NB4 (cell line): ENCODE measurements around the gene ANXA4.
"Not testable (repeated sequence)": the region's sequence is repeated elsewhere in the genome, so short reads cannot be mapped to it uniquely, and the experiment has no call there.

ENCODE experiments used
- DNase-seq: peaks from one replicate; pipeline ENCODE4 v3.0.0; 2010; ENCODE audit warnings: low read depth
- H3K4me3 ChIP-seq: one replicate; pipeline ENCODE4 v1.5.1; 2011; ENCODE audit warnings: mild to moderate bottlenecking, low read depth, low read length, moderate library complexity
- MYC ChIP-seq: IDR thresholded peaks from 2 replicates; pipeline ENCODE4 v1.6.1; 2011; ENCODE audit warnings: low read depth, low read length
- POLR2A ChIP-seq: IDR thresholded peaks from 2 replicates; pipeline ENCODE4 v1.6.1; 2011; ENCODE audit warnings: mild to moderate bottlenecking; ENCODE audit not compliant: insufficient read length; ENCODE audit errors: extremely low read depth
- TF ChIP-seq, protein P1 (sequence below): IDR thresholded peaks from one replicate; pipeline ENCODE4 v1.5.1; 2012; ENCODE audit warnings: low read depth, low read length
- TF ChIP-seq, protein P2 (sequence below): IDR thresholded peaks from 2 replicates; pipeline ENCODE4 v1.6.1; 2011; ENCODE audit warnings: low read depth, low read length

Gene ANXA4

DNA sequence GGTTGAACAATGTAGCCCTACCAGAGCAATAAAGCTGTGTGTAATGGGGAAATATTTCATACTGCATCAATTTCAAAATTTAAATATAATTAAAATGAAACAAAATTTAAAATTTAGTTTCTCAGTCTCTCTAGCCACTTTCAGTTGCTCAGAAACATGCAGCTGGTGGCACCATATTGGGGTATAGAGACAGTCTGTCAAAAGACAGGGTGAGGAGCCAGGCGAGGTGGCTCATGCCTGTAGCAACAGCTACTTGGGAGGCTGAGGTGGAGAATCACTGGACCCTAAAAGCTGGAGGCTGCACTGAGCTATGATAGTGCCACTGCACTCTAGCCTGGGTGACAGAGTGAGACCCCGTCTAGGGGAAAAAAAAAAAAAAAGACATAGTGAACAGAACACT is 20.1 kb downstream of the ANXA4 start:
- TF ChIP-seq, protein P1, sequence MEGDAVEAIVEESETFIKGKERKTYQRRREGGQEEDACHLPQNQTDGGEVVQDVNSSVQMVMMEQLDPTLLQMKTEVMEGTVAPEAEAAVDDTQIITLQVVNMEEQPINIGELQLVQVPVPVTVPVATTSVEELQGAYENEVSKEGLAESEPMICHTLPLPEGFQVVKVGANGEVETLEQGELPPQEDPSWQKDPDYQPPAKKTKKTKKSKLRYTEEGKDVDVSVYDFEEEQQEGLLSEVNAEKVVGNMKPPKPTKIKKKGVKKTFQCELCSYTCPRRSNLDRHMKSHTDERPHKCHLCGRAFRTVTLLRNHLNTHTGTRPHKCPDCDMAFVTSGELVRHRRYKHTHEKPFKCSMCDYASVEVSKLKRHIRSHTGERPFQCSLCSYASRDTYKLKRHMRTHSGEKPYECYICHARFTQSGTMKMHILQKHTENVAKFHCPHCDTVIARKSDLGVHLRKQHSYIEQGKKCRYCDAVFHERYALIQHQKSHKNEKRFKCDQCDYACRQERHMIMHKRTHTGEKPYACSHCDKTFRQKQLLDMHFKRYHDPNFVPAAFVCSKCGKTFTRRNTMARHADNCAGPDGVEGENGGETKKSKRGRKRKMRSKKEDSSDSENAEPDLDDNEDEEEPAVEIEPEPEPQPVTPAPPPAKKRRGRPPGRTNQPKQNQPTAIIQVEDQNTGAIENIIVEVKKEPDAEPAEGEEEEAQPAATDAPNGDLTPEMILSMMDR, result no peak
- TF ChIP-seq, protein P2, sequence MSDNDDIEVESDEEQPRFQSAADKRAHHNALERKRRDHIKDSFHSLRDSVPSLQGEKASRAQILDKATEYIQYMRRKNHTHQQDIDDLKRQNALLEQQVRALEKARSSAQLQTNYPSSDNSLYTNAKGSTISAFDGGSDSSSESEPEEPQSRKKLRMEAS, result no peak
- no peak for TF ChIP-seq MYC
- no peak for TF ChIP-seq POLR2A
- DNase-seq, result no peak

DNA sequence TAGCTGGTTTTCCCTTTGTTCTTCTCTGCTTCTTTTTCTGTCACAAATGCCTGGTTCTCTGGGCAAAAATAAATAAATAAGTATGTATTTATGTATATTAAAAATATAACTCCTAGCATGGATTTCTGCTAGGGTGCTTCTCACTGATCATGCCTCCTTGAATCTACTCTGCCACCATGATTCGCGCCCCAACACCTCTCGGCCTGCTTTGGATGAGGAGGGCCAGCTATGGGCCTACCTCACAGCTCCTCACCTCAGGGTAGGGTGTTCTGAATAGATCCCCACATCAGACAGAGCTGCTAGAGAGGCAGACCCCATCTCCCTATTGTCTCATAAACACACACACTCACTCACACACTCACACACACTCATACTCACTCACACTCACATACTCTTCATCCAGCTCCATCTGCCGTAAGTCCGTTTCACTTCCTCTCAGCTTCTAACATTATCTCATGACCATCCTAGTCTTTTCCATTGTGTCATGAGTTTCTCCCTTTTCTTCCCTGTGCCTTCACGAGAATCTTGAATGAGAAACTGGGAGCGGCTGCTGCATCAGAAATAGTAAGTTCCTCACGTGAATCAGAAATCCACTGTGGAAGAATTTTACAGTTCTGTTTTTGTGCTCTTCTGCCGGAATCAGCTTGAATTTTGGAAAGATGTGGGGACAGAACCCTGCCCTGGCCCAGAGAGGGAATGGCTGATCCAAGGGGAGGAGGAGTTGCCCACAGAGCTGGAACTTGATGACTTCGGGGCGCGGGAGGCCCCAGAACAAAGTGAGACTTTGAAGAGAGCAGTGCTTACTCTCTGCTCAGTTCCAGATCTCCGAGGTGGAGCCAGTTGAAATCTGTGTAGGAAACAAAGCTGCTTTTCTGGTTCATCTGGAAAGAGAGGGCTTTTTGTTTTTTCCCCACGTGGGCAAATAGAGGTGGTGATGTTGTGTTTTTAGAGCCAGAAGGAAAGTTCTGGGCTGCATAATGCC is 20.9 kb downstream of the ANXA4 start:
- no peak for DNase-seq
- TF ChIP-seq, protein P2, result no peak
- TF ChIP-seq MYC, result no peak
- no peak overlapping the region for H3K4me3 ChIP-seq

More for the DNA sequence above, 20.1 kb downstream of the ANXA4 start:
- no peak overlapping the region for H3K4me3 ChIP-seq

DNA sequence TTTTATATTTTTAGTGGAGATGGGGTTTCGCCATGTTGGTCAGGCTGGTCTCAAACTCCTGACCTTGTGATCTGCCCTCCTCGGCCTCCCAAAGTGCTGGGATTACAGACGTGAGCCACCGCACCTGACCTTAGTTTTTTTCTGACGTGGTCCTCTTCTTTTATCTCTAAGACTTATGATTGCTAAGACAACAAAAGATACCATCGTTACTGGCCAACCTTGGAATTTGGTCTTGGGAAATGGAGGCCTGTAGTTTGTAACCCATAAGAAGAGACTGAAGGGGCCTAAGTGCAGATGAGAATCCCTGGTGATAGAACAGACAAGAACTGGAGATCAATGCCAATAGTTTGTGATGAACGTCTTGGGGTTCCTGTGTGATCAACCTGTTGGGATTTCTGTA is 21.9 kb downstream of the ANXA4 start:
- DNase-seq, H3K4me3 ChIP-seq: not testable (repeated sequence)

DNA sequence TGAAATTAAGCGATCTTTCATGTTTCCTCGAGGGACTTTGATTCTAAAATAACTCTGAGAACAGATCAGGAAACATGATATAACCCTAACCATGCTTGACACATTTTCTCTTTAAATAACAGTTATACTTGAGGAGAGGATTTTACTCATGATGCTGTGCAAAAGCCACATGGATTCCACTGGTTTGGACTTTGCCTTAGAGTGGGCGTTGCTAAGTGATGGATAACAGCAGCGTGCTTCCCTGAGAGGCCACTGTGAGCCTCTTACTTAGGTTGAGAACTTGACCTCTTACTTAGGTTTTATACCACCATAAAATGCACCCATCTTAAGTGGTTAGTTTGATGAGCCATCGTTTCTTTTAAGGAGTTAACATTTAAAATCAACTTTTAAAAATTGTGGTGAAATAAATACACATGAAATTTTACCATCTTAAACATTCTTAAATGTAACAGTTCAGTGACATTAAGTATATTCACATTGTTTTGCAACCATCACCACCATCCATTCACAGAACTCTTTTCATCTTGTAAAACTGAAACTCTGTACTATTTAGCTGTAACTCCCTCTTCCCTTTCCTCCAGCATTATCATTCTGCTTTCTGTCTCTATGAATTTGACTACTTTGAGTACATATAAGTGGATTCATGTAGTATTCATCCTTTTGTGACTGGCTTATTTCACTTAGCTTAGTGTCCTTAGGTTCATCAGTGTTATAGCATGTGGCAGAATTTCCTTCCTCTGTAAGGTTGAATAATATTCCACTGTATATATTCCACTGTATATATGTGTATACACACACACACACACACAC is 22.6 kb downstream of the ANXA4 start:
- TF ChIP-seq, protein P1, result no peak
- TF ChIP-seq MYC, result no peak
- TF ChIP-seq, protein P2, result no peak
- TF ChIP-seq POLR2A, result no peak
- no peak overlapping the region for H3K4me3 ChIP-seq
- no peak for DNase-seq

DNA sequence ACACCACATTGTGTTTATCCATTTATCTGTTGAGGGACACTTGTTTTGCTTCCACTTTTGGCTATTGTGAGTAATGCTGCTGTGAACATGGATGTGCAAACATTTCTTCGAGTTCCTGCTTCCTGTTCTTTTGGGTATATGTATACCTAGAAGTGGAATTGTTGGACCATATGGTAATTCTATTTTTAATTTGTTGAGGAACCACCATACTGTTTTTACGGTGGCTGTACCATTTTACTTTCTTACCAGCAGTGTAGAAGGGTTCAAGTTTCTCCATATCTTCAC is 23.1 kb downstream of the ANXA4 start:
- H3K4me3 ChIP-seq, result no peak overlapping the region
- no peak for DNase-seq
- TF ChIP-seq, protein P2, result no peak
- no peak for TF ChIP-seq MYC

DNA sequence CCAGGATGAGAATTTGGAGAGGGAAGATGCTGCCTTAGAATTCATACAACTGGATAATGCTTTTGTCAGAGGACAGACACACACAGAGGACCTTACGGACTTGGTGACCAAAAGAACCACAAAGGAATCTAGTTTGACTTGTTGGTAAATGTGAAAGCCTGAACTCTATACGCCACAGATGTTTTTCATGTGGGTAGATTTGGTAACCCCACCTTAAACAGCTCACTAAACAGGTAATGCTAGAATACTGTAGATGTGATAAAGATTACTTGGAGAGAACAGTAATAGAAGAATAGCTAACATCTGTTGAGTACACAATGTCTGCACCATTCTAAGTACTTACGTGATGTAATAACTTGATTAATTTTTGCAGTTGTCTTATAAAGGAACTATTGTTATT is 24.1 kb downstream of the ANXA4 start:
- no peak for DNase-seq
- TF ChIP-seq, protein P2, result no peak
- TF ChIP-seq, protein P1, result no peak
- no peak for TF ChIP-seq MYC
- TF ChIP-seq POLR2A, result no peak
- no peak overlapping the region for H3K4me3 ChIP-seq

DNA sequence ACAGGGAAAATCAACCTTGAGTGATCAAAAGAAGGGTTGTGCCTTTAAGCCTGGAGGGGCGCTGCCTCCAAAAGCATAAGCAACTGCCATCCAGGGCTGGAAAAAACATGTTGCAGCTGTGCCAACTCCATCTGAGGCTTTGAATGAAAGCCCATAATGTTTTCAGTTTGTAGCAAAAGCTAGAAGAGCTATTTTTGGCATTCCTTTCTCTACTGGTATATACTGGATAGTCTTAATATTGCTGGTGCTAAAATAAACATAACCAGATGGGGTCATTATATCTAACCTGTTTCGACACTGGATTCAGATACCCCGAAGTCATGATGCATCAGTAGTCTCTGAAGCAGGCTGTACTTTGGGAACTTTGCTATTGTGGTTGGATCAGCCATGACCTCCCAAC is 25.1 kb downstream of the ANXA4 start:
- H3K4me3 ChIP-seq, result no peak overlapping the region
- DNase-seq, result no peak
- TF ChIP-seq, protein P2, result no peak
- TF ChIP-seq, protein P1, result no peak
- TF ChIP-seq POLR2A (no peak), MYC (no peak)
